ENCODE measurements around the gene LRRC49. TPM values are rescaled to one million over a fixed set of nuclear protein-coding genes. Genes with fewer than 3 reads are reported as not detected.

Gene LRRC49
- total and polyA plus RNA-seq, 2 donors, result 6.5 to 35.3 TPM

- H3K27ac ChIP-seq (ENCODE audit: low read depth), result no peak overlapping the region
- WGBS, result 72% methylated on average over 11 of the region's 11 CpGs
- no peak for DNase-seq (ENCODE audit: extremely low spot score)
These were observed 200.7 kb downstream of the LRRC49 start for GRCh38 chr15:71093054-71094024.

GRCh38 chr15:71094137-71094536 is 201.5 kb downstream of the LRRC49 start:
- Histone ChIP-seq H3K4me1 (ENCODE audit: insufficient read depth) (no peaks in the 10 kb centered on the region), H3K27ac (ENCODE audit: low read depth) (no peak overlapping the region), H3K4me3 (ENCODE audit: low read depth, low read length) (no peak overlapping the region), H3K36me3 (ENCODE audit: insufficient read depth) (no peaks in the 10 kb centered on the region)
- WGBS, result 97% methylated on average over 2 of the region's 2 CpGs
- no peak for DNase-seq (ENCODE audit: extremely low spot score)

More at GRCh38 chr15:71093054-71094024, 200.7 kb downstream of the LRRC49 start:
- no peak overlapping the region for H3K4me3 ChIP-seq (ENCODE audit: low read depth, low read length)
- no peaks in the 10 kb centered on the region for H3K36me3 ChIP-seq (ENCODE audit: insufficient read depth)
- no peaks in the 10 kb centered on the region for H3K4me1 ChIP-seq (ENCODE audit: insufficient read depth)

- Histone ChIP-seq H3K4me3 (ENCODE audit: low read depth, low read length) (no peak overlapping the region), H3K27ac (ENCODE audit: low read depth) (no peak overlapping the region)
- 44% methylated on average over 3 of the region's 3 CpGs for WGBS
These were observed 204.1 kb downstream of the LRRC49 start for GRCh38 chr15:71096676-71097075.

GRCh38 chr15:71097890-71098289 is 205.3 kb downstream of the LRRC49 start:
- no peak for DNase-seq (ENCODE audit: extremely low spot score)
- H3K36me3 ChIP-seq (ENCODE audit: insufficient read depth), result no peaks in the 10 kb centered on the region
- WGBS, result 97% methylated on average over 4 of the region's 4 CpGs
- no peak overlapping the region for H3K27ac ChIP-seq (ENCODE audit: low read depth)
- no peak overlapping the region for H3K4me3 ChIP-seq (ENCODE audit: low read depth, low read length)
- no peaks in the 10 kb centered on the region for H3K4me1 ChIP-seq (ENCODE audit: insufficient read depth)

More at GRCh38 chr15:71096676-71097075, 204.1 kb downstream of the LRRC49 start:
- no peak for DNase-seq (ENCODE audit: extremely low spot score)
- H3K36me3 ChIP-seq (ENCODE audit: insufficient read depth), result no peaks in the 10 kb centered on the region
- H3K4me1 ChIP-seq (ENCODE audit: insufficient read depth), result no peaks in the 10 kb centered on the region

- 76% methylated on average over 1 of the region's 1 CpG for WGBS
- Histone ChIP-seq H3K4me1 (ENCODE audit: insufficient read depth) (no peaks in the 10 kb centered on the region), H3K4me3 (ENCODE audit: low read depth, low read length) (no peak overlapping the region), H3K27ac (ENCODE audit: low read depth) (no peak overlapping the region), H3K36me3 (ENCODE audit: insufficient read depth) (no peaks in the 10 kb centered on the region)
- DNase-seq (ENCODE audit: extremely low spot score), result no peak
These were observed 206.3 kb downstream of the LRRC49 start for GRCh38 chr15:71098920-71099319.

Other genes with a start within 250 kb of the LRRC49 start
- gene UACA, start 129.3 kb upstream of the LRRC49 start, total RNA-seq, result 195 TPM
- 12.8 TPM for gene UACA, start 129.3 kb upstream of the LRRC49 start, polyA plus RNA-seq
- 6.9 TPM for gene LARP6, start 38.7 kb upstream of the LRRC49 start, total RNA-seq
- 16.7 TPM for gene LARP6, start 38.7 kb upstream of the LRRC49 start, polyA plus RNA-seq
- gene THAP10, start 393 bp upstream of the LRRC49 start, total RNA-seq, result 5.0 TPM
- gene THAP10, start 393 bp upstream of the LRRC49 start, polyA plus RNA-seq, result 3.8 TPM
- 75.1 TPM for gene THSD4, start 222.6 kb downstream of the LRRC49 start, total RNA-seq
- gene THSD4, start 222.6 kb downstream of the LRRC49 start, polyA plus RNA-seq, result 23.9 TPM